ENCODE results near the gene TMEM147.

TMEM147 gene

DNA sequence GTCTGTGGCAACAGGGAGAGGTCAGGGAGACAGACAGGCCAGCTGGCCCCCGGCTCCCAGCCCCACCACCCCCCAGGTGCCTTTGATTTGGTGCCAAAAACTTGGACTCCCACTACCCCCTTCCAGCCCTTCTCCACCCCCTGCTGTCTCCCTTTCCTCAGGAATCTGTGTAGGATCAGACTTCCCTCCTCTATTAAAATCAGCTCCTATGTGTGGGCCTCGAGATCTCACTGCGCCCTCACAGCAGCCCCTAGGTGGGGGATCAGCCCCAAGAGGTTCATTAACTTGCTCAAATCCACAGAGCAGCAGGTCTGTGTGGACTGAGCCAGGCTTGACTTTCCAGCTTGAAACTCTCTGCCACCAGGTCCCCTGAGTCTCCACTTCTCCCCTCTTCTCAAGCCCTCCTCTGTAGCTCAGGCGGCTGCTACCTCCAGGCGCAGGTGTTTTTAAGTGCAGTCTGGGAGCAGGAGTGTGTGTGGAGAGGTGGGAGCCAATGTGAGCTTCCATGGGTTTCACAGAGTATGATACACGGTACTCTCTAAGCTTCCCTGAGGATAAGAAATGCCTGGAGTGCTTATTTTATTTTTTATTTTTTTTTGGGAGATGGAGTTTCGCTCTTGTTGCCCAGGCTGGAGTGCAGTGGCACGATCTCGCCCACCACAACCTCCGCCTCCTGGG lies 10.5 kb upstream of the TMEM147 start:
- H2AFZ ChIP-seq (ENCODE audit: low read depth, low read length, severe bottlenecking): no peak overlapping the region
- H3K9me2 ChIP-seq (replicated peaks; ENCODE audit: insufficient read depth, low read length): no peaks in the 10 kb centered on the region
- no peaks in the 10 kb centered on the region for H3K27me3 ChIP-seq (ENCODE audit: low read length)
- no peak overlapping the region for H3K27ac ChIP-seq (ENCODE audit: low read depth, low read length)
- no peaks in the 10 kb centered on the region for H3F3A ChIP-seq (ENCODE audit: insufficient read depth)
- no peak overlapping the region for H3K4me3 ChIP-seq (ENCODE audit: insufficient read depth, low read length, poor library complexity, severe bottlenecking)
- TF ChIP-seq, protein P1, sequence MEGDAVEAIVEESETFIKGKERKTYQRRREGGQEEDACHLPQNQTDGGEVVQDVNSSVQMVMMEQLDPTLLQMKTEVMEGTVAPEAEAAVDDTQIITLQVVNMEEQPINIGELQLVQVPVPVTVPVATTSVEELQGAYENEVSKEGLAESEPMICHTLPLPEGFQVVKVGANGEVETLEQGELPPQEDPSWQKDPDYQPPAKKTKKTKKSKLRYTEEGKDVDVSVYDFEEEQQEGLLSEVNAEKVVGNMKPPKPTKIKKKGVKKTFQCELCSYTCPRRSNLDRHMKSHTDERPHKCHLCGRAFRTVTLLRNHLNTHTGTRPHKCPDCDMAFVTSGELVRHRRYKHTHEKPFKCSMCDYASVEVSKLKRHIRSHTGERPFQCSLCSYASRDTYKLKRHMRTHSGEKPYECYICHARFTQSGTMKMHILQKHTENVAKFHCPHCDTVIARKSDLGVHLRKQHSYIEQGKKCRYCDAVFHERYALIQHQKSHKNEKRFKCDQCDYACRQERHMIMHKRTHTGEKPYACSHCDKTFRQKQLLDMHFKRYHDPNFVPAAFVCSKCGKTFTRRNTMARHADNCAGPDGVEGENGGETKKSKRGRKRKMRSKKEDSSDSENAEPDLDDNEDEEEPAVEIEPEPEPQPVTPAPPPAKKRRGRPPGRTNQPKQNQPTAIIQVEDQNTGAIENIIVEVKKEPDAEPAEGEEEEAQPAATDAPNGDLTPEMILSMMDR (IDR thresholded peaks at IDR 0.05; ENCODE audit: insufficient read depth, low read length, poor library complexity, severe bottlenecking): no peak
- no peak for TF ChIP-seq EZH2phosphoT487 (conservative IDR thresholded peaks at IDR 0.05; ENCODE audit: low read length)
- H3K79me2 ChIP-seq (ENCODE audit: insufficient read depth, low read length): no peaks in the 10 kb centered on the region
- H3K4me2 ChIP-seq (ENCODE audit: low read depth, low read length, poor library complexity, severe bottlenecking): no peak overlapping the region
- H3K9ac ChIP-seq (ENCODE audit: low read length): no peak overlapping the region
- no peaks in the 10 kb centered on the region for H4K20me1 ChIP-seq (ENCODE audit: low read depth, low read length)
- H3K36me3 ChIP-seq (ENCODE audit: low read length): no peaks in the 10 kb centered on the region
- no peaks in the 10 kb centered on the region for H3K9me3 ChIP-seq (ENCODE audit: insufficient read depth, low read length)

DNA sequence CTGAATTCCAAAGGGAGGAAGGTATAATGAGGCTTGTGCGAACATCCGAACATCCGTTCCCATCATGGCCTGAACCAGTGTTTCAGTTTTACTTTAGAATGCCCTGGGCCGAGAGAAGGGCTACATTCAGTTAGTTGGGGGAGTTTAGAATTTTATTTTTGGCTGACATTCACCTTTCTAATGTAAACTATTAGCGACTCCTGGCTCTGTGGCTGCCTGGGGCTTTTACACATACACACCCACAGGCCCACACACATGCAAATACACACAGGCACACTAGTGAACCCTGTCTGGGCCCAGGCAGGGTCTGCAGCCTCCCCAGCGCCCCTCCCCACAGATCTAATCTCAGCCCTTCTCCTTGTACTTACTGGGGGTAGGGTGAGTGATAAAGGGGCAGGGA lies 6.1 kb upstream of the TMEM147 start:
- Histone ChIP-seq H2AFZ (ENCODE audit: low read depth, low read length, severe bottlenecking) (no peak overlapping the region), H3K9me2 (replicated peaks; ENCODE audit: insufficient read depth, low read length) (no peaks in the 10 kb centered on the region), H3K4me2 (ENCODE audit: low read depth, low read length, poor library complexity, severe bottlenecking) (no peak overlapping the region), H3K27ac (ENCODE audit: low read depth, low read length) (no peak overlapping the region), H3F3A (ENCODE audit: insufficient read depth) (no peaks in the 10 kb centered on the region), H3K36me3 (ENCODE audit: low read length) (no peaks in the 10 kb centered on the region), H3K4me3 (ENCODE audit: insufficient read depth, low read length, poor library complexity, severe bottlenecking) (no peak overlapping the region), H3K79me2 (ENCODE audit: insufficient read depth, low read length) (no peaks in the 10 kb centered on the region), H4K20me1 (ENCODE audit: low read depth, low read length) (no peaks in the 10 kb centered on the region), H3K9ac (ENCODE audit: low read length) (no peak overlapping the region), H3K9me3 (ENCODE audit: insufficient read depth, low read length) (no peaks in the 10 kb centered on the region), H3K27me3 (ENCODE audit: low read length) (no peaks in the 10 kb centered on the region)
- no peak for TF ChIP-seq EZH2phosphoT487 (conservative IDR thresholded peaks at IDR 0.05; ENCODE audit: low read length)
- TF ChIP-seq, protein P1 (IDR thresholded peaks at IDR 0.05; ENCODE audit: insufficient read depth, low read length, poor library complexity, severe bottlenecking): no peak

DNA sequence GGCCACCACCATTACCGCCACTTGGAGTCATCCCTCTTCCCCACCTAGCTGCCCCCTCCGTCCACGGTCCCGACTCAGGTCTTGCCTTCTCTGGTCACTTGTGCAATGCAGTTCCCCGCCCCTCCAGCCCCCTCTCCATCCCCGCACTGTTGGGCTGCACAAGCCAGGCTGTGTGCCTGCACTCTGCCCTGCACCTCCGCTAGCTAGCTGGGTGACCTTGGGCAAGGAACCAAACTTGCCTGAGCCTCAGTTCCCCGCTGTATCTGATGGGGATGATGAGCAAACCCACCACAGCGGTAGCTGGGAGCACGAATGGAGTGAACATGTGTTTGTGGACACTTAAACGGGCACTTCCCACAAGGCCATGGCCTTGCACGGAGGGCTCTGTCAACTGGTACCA lies 5.6 kb upstream of the TMEM147 start:
- Histone ChIP-seq H3F3A (ENCODE audit: insufficient read depth) (no peaks in the 10 kb centered on the region), H3K79me2 (ENCODE audit: insufficient read depth, low read length) (peaks cover 5% of the 10 kb centered on the region; the same call in 1 of the 2 replicates), H4K20me1 (ENCODE audit: low read depth, low read length) (no peaks in the 10 kb centered on the region), H3K9ac (ENCODE audit: low read length) (no peak overlapping the region), H3K9me3 (ENCODE audit: insufficient read depth, low read length) (no peaks in the 10 kb centered on the region), H3K9me2 (replicated peaks; ENCODE audit: insufficient read depth, low read length) (no peaks in the 10 kb centered on the region), H2AFZ (ENCODE audit: low read depth, low read length, severe bottlenecking) (no peak overlapping the region), H3K27ac (ENCODE audit: low read depth, low read length) (no peak overlapping the region), H3K4me2 (ENCODE audit: low read depth, low read length, poor library complexity, severe bottlenecking) (no peak overlapping the region), H3K36me3 (ENCODE audit: low read length) (no peaks in the 10 kb centered on the region), H3K27me3 (ENCODE audit: low read length) (no peaks in the 10 kb centered on the region), H3K4me3 (ENCODE audit: insufficient read depth, low read length, poor library complexity, severe bottlenecking) (no peak overlapping the region)
- TF ChIP-seq, protein P1 (IDR thresholded peaks at IDR 0.05; ENCODE audit: insufficient read depth, low read length, poor library complexity, severe bottlenecking): no peak
- no peak for TF ChIP-seq EZH2phosphoT487 (conservative IDR thresholded peaks at IDR 0.05; ENCODE audit: low read length)
